HFFc6 (cell line): ENCODE measurements around the gene FBXL17. TPM values are rescaled to one million over a fixed set of nuclear protein-coding genes. Genes with fewer than 3 reads are reported as not detected.

Experiments
- DNase-seq: peaks from one replicate; pipeline ENCODE4 v3.0.0-alpha.2; 2018
- H3K27ac Mint-ChIP-seq: 2 replicates; pipeline ENCODE4 v1.8.0; 2020; ENCODE audit warnings: mild to moderate bottlenecking, mixed read lengths
- H3K27me3 Mint-ChIP-seq: 2 replicates; pipeline ENCODE4 v1.8.0; 2021; ENCODE audit warnings: mild to moderate bottlenecking, moderate library complexity, mixed read lengths; ENCODE audit not compliant: insufficient read depth
- H3K36me3 Mint-ChIP-seq: 2 replicates; pipeline ENCODE4 v1.8.0; 2021; ENCODE audit warnings: low read depth, mixed read lengths
- H3K4me1 Mint-ChIP-seq: 2 replicates; pipeline ENCODE4 v1.8.0; 2020; ENCODE audit warnings: low read depth, mixed read lengths
- H3K4me3 Mint-ChIP-seq: 2 replicates; pipeline ENCODE4 v1.8.0; 2020; ENCODE audit warnings: mild to moderate bottlenecking, moderate library complexity, mixed read lengths
- H3K9me3 Mint-ChIP-seq: 2 replicates; pipeline ENCODE4 v1.8.0; 2020; ENCODE audit warnings: mild to moderate bottlenecking, mixed read lengths
- CTCF ChIP-seq: fragments of 200-600 bp; sonication (generic); IDR thresholded peaks from 2 replicates; pipeline ENCODE4 v1.5.0; 2021; ENCODE audit warnings: antibody characterized with exemption, mild to moderate bottlenecking
- total RNA-seq, 6 experiments: library from RNA; stranded (reverse); fragmentation: NEBNext Ultra II Directional; extraction: Animal tissue kit (Norgen Biotek cat#: 25700); gene quantifications; 2 replicates in 1 of 6; 3 replicates in 5 of 6; pipeline ENCODE4 v1.2.3, GENCODE V29; 2021

Gene FBXL17
- total RNA-seq, 6 experiments from 2014 or later: 8.2 to 13.1 (median 10.8) TPM

GRCh38 chr5:108145351-108145750, 236.5 kb downstream of the FBXL17 start:
- Mint-ChIP-seq H3K4me1 (peaks cover 11% of the 10 kb centered on the region), H3K27ac (no peak overlapping the region), H3K36me3 (no peaks in the 10 kb centered on the region)

GRCh38 chr5:108144332-108144731, 237.6 kb downstream of the FBXL17 start:
- no peak for TF ChIP-seq CTCF
- H3K4me1 Mint-ChIP-seq: peaks cover 11% of the 10 kb centered on the region
- H3K27ac Mint-ChIP-seq: no peak overlapping the region
- no peaks in the 10 kb centered on the region for H3K27me3 Mint-ChIP-seq
- no peak for DNase-seq
- no peak overlapping the region for H3K4me3 Mint-ChIP-seq
- no peaks in the 10 kb centered on the region for H3K36me3 Mint-ChIP-seq
- no peaks in the 10 kb centered on the region for H3K9me3 Mint-ChIP-seq

More at GRCh38 chr5:108145351-108145750, 236.5 kb downstream of the FBXL17 start:
- DNase-seq: no peak
- no peak overlapping the region for H3K4me3 Mint-ChIP-seq
- H3K9me3 Mint-ChIP-seq: no peaks in the 10 kb centered on the region
- TF ChIP-seq CTCF: no peak
- no peaks in the 10 kb centered on the region for H3K27me3 Mint-ChIP-seq

- peaks cover 11% of the 10 kb centered on the region for H3K4me1 Mint-ChIP-seq
- TF ChIP-seq CTCF: no peak
- H3K9me3 Mint-ChIP-seq: no peaks in the 10 kb centered on the region
- H3K27me3 Mint-ChIP-seq: no peaks in the 10 kb centered on the region
- H3K4me3 Mint-ChIP-seq: no peak overlapping the region
- H3K27ac Mint-ChIP-seq: no peak overlapping the region; the same call in 1 of the 2 replicates
- H3K36me3 Mint-ChIP-seq: no peaks in the 10 kb centered on the region
- DNase-seq: peak; percentile 48
Observed at GRCh38 chr5:108143581-108143980, 238.3 kb downstream of the FBXL17 start.

GRCh38 chr5:108141676-108142075, 240.2 kb downstream of the FBXL17 start:
- no peaks in the 10 kb centered on the region for H3K9me3 Mint-ChIP-seq
- TF ChIP-seq CTCF: no peak
- DNase-seq: no peak
- no peaks in the 10 kb centered on the region for H3K27me3 Mint-ChIP-seq
- H3K27ac Mint-ChIP-seq: no peak overlapping the region
- H3K36me3 Mint-ChIP-seq: no peaks in the 10 kb centered on the region
- peaks cover 11% of the 10 kb centered on the region for H3K4me1 Mint-ChIP-seq
- H3K4me3 Mint-ChIP-seq: no peak overlapping the region

GRCh38 chr5:108136493-108136892, 245.4 kb downstream of the FBXL17 start:
- DNase-seq: no peak
- Mint-ChIP-seq H3K27me3 (no peaks in the 10 kb centered on the region), H3K4me1 (no peaks in the 10 kb centered on the region), H3K4me3 (no peak overlapping the region), H3K36me3 (no peaks in the 10 kb centered on the region), H3K9me3 (no peaks in the 10 kb centered on the region), H3K27ac (no peak overlapping the region)
- TF ChIP-seq CTCF: no peak

GRCh38 chr5:108129129-108129528, 252.8 kb downstream of the FBXL17 start:
- Mint-ChIP-seq H3K27me3 (no peaks in the 10 kb centered on the region), H3K4me3 (no peak overlapping the region), H3K27ac (no peak overlapping the region), H3K36me3 (no peaks in the 10 kb centered on the region), H3K9me3 (no peaks in the 10 kb centered on the region), H3K4me1 (no peaks in the 10 kb centered on the region)
- no peak for DNase-seq
- no peak for TF ChIP-seq CTCF
